Stimulated activated naive CD4-positive, alpha-beta T cell (primary cell): ENCODE data around the gene UGT1A7.

Source experiments
- DNase-seq, 6 experiments: peaks; one replicate each; lab custom pipeline; 2025; lab: John Stamatoyannopoulos, UW

Gene UGT1A7

GRCh38 chr2:233818639-233819621 lies 137.2 kb downstream of the UGT1A7 start:
- DNase-seq = no peak

- DNase-seq = no peak
Measured at GRCh38 chr2:233819884-233820773, 138.4 kb downstream of the UGT1A7 start.

- no peak for DNase-seq
Measured at GRCh38 chr2:233820774-233821105, 139.0 kb downstream of the UGT1A7 start.

GRCh38 chr2:233821196-233821595 lies 139.5 kb downstream of the UGT1A7 start:
- DNase-seq = no peak

- no peak for DNase-seq
Measured at GRCh38 chr2:233821709-233822100, 140.0 kb downstream of the UGT1A7 start.

GRCh38 chr2:233822101-233822771 lies 140.5 kb downstream of the UGT1A7 start:
- DNase-seq = no peak
